Smooth muscle cell (in vitro differentiated cells): ENCODE data around the gene ADRA2B. TPM values are rescaled to one million over a fixed set of nuclear protein-coding genes. Genes with fewer than 3 reads are reported as not detected.

Experiments
- DNase-seq: peaks from one replicate; lab custom pipeline; 2025; ENCODE audit not compliant: unreplicated experiment; lab: John Stamatoyannopoulos, UW
- H2AFZ ChIP-seq: fragments of 200-600 bp; sonication (generic); 2 replicates; pipeline ENCODE4 v1.6.0; 2016; ENCODE audit warnings: antibody characterized with exemption, low read depth, mild to moderate bottlenecking
- H3F3A ChIP-seq: fragments of 200-600 bp; sonication (generic); 2 replicates; pipeline ENCODE4 v1.6.0; 2017; ENCODE audit warnings: antibody characterized with exemption, low read depth
- H3K27ac ChIP-seq: fragments of 200-600 bp; sonication (generic); 2 replicates; pipeline ENCODE4 v1.5.1; 2016; ENCODE audit warnings: low read depth, mild to moderate bottlenecking
- H3K27me3 ChIP-seq: fragments of 200-600 bp; sonication (generic); 2 replicates; pipeline ENCODE4 v1.6.1; 2016; ENCODE audit warnings: low read depth, mild to moderate bottlenecking
- H3K36me3 ChIP-seq: fragments of 200-600 bp; sonication (generic); 2 replicates; pipeline ENCODE4 v1.5.1; 2016; ENCODE audit warnings: low read depth
- H3K4me1 ChIP-seq: fragments of 200-600 bp; sonication (generic); 2 replicates; pipeline ENCODE4 v1.5.1; 2016; ENCODE audit warnings: low read depth
- H3K4me2 ChIP-seq: fragments of 200-600 bp; sonication (generic); 2 replicates; pipeline ENCODE4 v1.6.0; 2016; ENCODE audit warnings: mild to moderate bottlenecking
- H3K4me3 ChIP-seq: fragments of 200-600 bp; sonication (generic); 2 replicates; pipeline ENCODE4 v1.5.1; 2016; ENCODE audit warnings: mild to moderate bottlenecking
- H3K79me2 ChIP-seq: fragments of 200-600 bp; sonication (generic); 2 replicates; pipeline ENCODE4 v1.6.0; 2016; ENCODE audit warnings: low read depth, mild to moderate bottlenecking
- H3K9ac ChIP-seq: fragments of 200-600 bp; sonication (generic); 2 replicates; pipeline ENCODE4 v1.6.0; 2016; ENCODE audit warnings: low read depth
- H3K9me3 ChIP-seq: fragments of 200-600 bp; sonication (generic); replicated peaks from 2 replicates; pipeline ENCODE4 v1.5.1; 2016; ENCODE audit warnings: low read depth
- H4K20me1 ChIP-seq: fragments of 200-600 bp; sonication (generic); 2 replicates; pipeline ENCODE4 v1.6.0; 2016; ENCODE audit warnings: low read depth
- WGBS: methylation state at CpG from one replicate; pipeline ENCODE4 v1.1.7; 2016; ENCODE audit warnings: low lambda C conversion rate; 5-methylcytosine and 5-hydroxymethylcytosine counted together
- polyA plus RNA-seq: library from polyadenylated mRNA; unstranded; fragments of >200 nt; fragmentation: Nextera tagmentation; extraction: Ambion mirVana; gene quantifications from 2 replicates; pipeline ENCODE4 v1.2.1, GENCODE V29; 2016
- total RNA-seq: library from RNA; depleted of rRNA; stranded (reverse); fragments of >200 nt; gene quantifications from 2 replicates; pipeline ENCODE4 v1.2.3, GENCODE V29; 2014
- TF ChIP-seq, protein P1 (sequence below): fragments of 200-600 bp; sonication (generic); IDR thresholded peaks from 2 replicates; pipeline ENCODE4 v1.5.1; 2017; ENCODE audit warnings: borderline replicate concordance, mild to moderate bottlenecking, antibody characterized with exemption; ENCODE audit not compliant: insufficient read depth, poor library complexity, severe bottlenecking

ADRA2B gene
- total and polyA plus RNA-seq, 2 experiments from 2014 or later = 0.06 to 1.2 TPM

DNA sequence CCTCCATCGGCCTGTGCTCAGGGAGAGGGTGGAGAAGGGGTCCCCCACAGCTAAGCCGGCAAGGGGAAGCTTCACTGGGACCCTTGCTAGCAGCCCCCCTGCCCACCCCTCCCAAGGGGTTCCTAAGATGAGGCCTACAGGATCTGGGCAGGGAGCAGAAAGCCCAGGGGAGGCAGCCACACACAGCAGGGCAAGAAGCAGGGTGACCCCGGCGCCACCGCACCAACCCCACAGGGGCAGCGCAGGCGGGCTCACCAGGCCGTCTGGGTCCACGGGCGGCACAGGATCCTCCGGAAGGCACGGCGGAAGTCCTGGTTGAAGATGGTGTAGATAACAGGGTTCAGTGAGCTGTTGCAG is 1.8 kb downstream of the ADRA2B start:
- Histone ChIP-seq H3K27me3 (peaks cover 54% of the 10 kb centered on the region), H3K36me3 (no peaks in the 10 kb centered on the region)
- WGBS = 92% methylated on average over 13 of the region's 13 CpGs

DNA sequence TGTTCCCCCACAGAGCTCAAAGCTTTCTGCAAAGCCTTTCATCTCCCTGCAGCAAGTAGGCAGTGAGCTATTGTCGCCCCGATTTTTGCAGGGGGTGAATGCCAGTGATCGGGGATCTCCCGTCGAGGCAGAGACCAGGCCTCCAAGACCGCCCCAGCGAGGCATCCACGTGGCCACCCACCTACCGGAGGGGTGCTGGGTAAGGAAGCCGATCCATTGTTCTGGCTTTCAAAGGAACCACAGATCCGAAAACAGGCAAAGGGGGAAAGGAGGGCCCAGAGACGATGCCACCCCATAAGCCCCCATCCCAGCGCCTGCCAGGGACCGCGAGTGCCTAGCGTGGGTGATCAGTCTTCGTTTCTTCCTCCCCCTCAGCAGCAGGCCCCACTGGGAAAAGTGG is 2.4 kb downstream of the ADRA2B start:
- no peak for DNase-seq
- no peaks in the 10 kb centered on the region for H4K20me1 ChIP-seq
- no peak overlapping the region for H3K9ac ChIP-seq
- H3K4me2 ChIP-seq = no peak overlapping the region
- no peak overlapping the region for H3K27ac ChIP-seq
- no peaks in the 10 kb centered on the region for H3K36me3 ChIP-seq
- no peaks in the 10 kb centered on the region for H3K9me3 ChIP-seq
- H3K4me1 ChIP-seq = peaks cover 9% of the 10 kb centered on the region
- H3K27me3 ChIP-seq = peaks cover 51% of the 10 kb centered on the region
- no peak overlapping the region for H2AFZ ChIP-seq
- H3K4me3 ChIP-seq = no peak overlapping the region
- H3K79me2 ChIP-seq = no peaks in the 10 kb centered on the region
- TF ChIP-seq, protein P1, sequence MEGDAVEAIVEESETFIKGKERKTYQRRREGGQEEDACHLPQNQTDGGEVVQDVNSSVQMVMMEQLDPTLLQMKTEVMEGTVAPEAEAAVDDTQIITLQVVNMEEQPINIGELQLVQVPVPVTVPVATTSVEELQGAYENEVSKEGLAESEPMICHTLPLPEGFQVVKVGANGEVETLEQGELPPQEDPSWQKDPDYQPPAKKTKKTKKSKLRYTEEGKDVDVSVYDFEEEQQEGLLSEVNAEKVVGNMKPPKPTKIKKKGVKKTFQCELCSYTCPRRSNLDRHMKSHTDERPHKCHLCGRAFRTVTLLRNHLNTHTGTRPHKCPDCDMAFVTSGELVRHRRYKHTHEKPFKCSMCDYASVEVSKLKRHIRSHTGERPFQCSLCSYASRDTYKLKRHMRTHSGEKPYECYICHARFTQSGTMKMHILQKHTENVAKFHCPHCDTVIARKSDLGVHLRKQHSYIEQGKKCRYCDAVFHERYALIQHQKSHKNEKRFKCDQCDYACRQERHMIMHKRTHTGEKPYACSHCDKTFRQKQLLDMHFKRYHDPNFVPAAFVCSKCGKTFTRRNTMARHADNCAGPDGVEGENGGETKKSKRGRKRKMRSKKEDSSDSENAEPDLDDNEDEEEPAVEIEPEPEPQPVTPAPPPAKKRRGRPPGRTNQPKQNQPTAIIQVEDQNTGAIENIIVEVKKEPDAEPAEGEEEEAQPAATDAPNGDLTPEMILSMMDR = no peak
- 92% methylated on average over 17 of the region's 17 CpGs for WGBS
- H3F3A ChIP-seq = no peaks in the 10 kb centered on the region

More for the DNA sequence above, 1.8 kb downstream of the ADRA2B start:
- H3K4me2 ChIP-seq = no peak overlapping the region
- no peak for DNase-seq
- H3K4me1 ChIP-seq = peaks cover 6% of the 10 kb centered on the region
- H3K4me3 ChIP-seq = no peak overlapping the region
- H3F3A ChIP-seq = no peaks in the 10 kb centered on the region
- TF ChIP-seq, protein P1 = no peak
- no peak overlapping the region for H3K27ac ChIP-seq
- H2AFZ ChIP-seq = no peak overlapping the region
- no peaks in the 10 kb centered on the region for H3K79me2 ChIP-seq
- H3K9me3 ChIP-seq = no peaks in the 10 kb centered on the region
- no peaks in the 10 kb centered on the region for H4K20me1 ChIP-seq
- H3K9ac ChIP-seq = no peak overlapping the region

DNA sequence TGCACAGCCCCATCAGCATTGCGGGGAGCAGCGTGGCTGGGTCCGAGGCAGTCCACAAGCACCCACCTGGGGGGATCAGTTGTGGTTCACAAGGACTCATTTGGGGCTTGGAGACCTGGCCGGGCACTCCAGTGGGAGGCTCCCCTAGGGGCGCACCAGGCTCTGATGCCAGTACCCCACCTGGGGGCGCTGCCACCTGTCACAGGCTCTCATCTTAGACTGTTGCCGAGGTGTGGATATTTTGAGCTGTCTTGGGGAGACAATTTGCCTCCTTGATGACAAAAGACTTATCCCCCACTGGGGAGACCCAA is 3.0 kb downstream of the ADRA2B start:
- no peaks in the 10 kb centered on the region for H3F3A ChIP-seq
- no peak overlapping the region for H3K27ac ChIP-seq
- no peak overlapping the region for H3K4me3 ChIP-seq
- no peak for DNase-seq
- no peak overlapping the region for H2AFZ ChIP-seq
- H3K9ac ChIP-seq = no peak overlapping the region
- no peaks in the 10 kb centered on the region for H3K79me2 ChIP-seq
- H3K36me3 ChIP-seq = no peaks in the 10 kb centered on the region
- no peak overlapping the region for H3K4me2 ChIP-seq
- peaks cover 47% of the 10 kb centered on the region for H3K27me3 ChIP-seq
- H3K9me3 ChIP-seq = no peaks in the 10 kb centered on the region
- WGBS = 81% methylated on average over 7 of the region's 7 CpGs
- H3K4me1 ChIP-seq = peaks cover 16% of the 10 kb centered on the region
- TF ChIP-seq, protein P1 = no peak
- H4K20me1 ChIP-seq = no peaks in the 10 kb centered on the region

DNA sequence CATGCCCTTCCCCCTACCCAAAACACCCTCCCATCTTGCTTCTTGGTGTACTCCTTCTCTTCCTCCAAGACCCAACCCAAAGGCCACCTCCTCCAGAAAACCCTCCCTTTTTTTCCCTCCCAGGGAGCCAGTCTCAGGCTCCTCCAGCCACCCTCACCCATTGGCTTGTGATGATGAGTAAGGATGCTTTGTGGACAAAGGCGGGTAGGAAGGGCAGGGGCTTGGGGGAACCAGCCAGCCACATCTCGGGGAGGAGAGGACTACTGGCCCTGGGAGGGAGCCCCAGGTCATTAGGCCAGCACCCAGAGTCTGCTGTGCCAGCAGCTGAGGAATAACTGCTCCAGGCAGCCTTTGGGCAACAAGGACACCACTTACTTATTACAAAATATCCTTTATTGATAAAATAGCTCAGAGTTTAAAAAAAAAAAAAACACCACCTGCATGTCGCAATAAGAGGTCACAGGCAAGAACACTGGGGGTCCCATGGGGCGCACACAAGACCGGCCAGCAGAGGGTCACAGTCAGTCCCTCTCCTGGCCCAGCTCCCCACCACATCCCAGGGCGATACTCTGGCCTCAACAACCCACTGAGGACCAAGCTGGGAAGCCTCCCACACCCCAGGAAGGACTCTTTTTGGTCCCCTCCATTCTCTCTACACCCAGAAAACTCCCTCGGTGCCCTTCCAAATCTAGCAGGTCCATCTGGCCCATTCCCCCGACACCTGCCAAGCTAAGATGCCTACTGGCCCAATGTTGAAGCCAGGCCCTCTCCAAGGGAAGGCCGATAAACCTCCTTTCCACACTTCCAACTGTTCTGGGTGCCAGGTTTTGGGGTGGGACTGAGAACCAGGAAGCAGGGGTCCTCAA is 3.6 kb downstream of the ADRA2B start:
- Histone ChIP-seq H3K4me2 (no peak overlapping the region), H3K79me2 (no peaks in the 10 kb centered on the region), H3K36me3 (no peaks in the 10 kb centered on the region), H3K4me3 (no peak overlapping the region), H4K20me1 (no peaks in the 10 kb centered on the region), H3K9ac (no peak overlapping the region), H3K27me3 (peaks cover 41% of the 10 kb centered on the region), H3F3A (no peaks in the 10 kb centered on the region), H2AFZ (no peak overlapping the region), H3K4me1 (peaks cover 21% of the 10 kb centered on the region), H3K9me3 (no peaks in the 10 kb centered on the region), H3K27ac (no peak overlapping the region)
- TF ChIP-seq, protein P1 = no peak
- no peak for DNase-seq
- WGBS = 92% methylated on average over 9 of the region's 9 CpGs
